SKM-1 treated with dmso at 0.1 percent for 144 hours (cell line): Measurements from ENCODE around the gene TBCK.

Experiments
- DNase-seq: peaks from one replicate; lab custom pipeline; 2025; ENCODE audit not compliant: unreplicated experiment; lab: John Stamatoyannopoulos, UW

The TBCK gene

DNA sequence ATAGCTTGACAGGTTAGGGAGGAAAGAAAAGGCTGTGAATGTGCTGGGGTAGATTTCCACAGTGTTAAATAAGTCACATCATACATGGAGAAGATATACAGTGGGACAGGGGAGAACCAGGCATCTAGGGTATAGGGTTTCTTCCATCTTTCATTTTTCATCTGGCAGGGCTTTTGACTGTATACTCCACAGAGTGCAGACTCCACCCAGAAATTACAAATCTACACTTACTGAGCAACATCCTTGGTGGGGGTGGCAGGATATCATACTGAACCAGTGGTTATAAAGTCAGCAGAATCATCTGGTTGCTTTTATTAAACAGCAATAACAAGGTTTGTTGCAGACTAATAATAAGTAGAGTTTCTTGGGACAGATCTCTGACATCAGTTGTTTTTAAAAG, 266.5 kb downstream of the TBCK start:
- no peak for DNase-seq

DNA sequence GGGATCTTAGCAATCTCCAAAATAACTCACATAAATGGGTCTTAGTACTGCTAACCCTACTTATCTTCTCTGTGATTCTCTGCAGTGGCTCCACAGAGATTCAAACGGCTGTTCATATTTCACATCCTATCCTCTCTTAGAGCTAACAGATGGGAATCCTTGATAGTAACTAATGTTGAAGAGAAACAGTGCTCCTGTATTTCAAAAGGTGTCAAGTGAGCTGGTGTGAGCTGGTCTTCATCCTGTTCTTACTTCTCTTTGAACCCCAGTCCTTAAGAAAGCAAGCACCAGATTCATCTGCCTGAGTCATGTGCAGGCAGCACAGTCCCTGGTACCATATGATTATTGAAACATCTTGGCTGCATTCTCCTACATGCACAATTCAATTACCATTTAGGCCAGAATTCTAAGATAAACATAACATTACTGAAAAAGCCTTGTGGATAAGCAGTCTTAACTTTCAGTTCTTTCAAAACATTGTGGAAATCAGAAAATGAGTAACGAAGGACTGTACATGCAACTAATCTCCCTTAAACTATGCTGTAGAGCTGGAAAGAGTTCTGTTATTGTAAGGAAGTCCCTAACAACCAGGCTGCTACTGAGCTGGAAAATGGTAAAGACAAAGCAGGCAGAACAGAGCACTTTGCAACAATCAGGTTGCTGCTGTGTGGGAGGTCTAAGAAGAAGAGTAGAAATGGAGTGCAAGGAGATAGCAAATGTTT, 267.6 kb downstream of the TBCK start:
- DNase-seq, result no peak

DNA sequence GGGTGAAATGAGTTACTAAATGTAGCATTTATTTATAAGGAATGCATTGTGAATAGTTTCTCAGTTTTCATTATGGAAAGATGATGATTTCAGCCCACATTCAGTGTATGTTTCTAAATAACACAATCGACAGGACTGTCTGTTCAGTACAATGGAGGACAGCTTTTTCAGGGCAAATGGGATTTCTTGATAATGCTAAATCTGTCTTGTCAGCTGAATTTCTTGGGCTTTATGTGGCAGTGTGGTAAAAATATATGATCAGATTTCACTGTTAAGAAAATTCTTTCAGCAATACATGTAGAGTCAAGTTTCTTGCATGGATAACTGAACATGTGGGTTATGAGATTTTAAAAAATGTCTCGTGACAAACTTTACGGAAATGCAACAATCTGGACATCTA, 269.9 kb downstream of the TBCK start:
- DNase-seq, result no peak

DNA sequence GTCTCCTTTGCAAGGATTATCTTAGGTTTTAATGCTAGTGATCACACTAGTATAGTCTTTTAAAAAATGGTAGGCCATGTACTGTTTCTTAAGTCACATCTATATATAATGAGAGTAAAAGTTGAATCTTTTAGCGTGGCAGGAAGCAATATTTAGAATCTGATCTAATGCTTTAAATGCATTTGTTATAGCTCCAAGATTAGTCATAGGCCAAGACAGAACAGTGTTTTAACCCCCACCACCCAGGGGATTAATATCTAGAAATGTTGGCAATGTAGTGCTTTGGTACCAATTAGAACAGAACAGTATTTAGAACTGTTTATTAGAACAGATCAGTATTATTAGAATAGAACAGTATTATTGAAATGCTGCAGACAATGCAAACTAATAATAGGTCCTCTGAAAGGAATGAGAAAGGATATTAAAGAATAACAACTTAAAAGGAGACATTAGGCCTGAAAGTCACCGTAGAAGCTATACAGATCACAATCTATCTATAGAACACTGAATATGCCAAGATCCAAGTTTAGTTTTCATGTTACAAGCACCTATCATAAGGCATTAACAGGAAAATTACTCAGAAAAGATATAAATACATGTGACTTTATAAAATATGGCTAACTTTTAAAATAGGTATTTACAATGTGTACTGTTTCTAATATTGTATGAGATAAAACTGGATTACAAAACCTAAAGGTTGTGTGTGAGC, 274.6 kb downstream of the TBCK start:
- DNase-seq, result no peak

DNA sequence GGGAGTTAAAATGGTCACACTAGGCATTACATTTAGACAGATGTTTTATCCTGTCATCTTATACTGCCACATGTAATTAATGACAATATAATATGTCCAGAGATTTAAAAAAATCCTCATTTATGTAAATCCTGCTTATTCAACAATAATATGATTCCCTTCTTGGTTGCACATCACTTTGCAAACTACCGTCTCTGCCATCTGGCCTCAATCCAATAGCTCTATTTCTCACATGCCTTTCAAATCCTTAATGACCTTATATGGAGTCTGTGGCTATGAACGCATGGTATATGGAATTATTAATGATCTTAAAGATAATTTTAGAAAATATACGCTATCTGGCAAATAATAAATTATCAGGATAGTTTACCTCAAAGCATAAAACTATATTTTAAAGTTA, 276.2 kb downstream of the TBCK start:
- DNase-seq, result no peak

DNA sequence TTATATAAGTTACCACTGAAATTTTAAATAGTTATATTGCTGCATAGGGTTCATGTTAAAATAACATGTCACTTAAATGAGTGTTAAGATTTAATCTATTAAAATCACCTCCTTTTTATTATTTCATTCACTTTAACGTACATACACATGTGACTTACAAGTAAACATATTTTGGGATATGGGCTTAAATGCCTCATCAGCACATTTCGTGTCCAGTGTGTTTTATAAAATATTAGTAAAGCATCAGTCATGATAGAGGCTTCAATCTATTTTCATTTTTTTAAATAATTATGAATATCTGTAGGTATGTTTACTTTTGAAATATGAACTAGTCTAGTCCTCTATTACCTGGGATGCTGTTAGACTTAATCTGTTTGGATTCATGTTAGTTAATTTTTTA, 277.1 kb downstream of the TBCK start:
- DNase-seq, result no peak

DNA sequence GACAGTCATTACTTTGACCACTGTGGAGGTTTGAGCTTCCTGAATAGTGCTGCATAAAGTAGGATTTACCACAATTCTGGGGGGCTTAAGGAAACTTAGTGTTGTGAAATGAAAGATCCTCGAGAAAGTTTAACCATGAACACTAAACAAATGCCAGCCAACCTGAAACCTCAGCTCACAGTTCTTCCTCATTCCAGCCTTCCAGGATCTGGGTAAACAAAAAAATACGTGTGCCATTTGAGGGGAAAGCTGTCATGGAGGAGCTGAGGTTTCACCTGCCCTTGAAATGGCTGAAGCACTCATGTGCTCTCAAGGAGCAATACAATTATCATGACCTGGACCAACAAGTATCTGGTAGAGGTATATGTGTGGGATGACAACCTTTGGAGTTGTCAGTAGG, 278.0 kb downstream of the TBCK start:
- no peak for DNase-seq

DNA sequence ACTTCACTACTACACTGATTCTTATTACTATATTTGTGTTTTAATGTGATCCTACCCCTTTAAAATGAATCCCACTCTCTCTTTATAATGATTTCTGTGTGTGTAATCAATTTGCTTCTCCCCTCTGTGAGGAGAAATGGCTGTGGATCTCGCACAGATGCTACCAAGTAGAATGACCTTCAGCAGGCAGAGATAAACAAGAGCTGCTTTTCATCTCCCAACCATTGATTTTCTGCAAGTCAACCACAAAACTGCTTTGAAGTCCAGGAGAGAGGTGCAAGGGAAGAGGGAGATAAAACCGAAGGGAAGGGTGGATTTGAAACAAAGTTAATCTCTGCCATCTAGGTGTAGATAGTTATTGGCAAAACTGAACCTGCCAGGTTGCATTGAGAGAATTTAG, 279.2 kb downstream of the TBCK start:
- DNase-seq, result no peak

DNA sequence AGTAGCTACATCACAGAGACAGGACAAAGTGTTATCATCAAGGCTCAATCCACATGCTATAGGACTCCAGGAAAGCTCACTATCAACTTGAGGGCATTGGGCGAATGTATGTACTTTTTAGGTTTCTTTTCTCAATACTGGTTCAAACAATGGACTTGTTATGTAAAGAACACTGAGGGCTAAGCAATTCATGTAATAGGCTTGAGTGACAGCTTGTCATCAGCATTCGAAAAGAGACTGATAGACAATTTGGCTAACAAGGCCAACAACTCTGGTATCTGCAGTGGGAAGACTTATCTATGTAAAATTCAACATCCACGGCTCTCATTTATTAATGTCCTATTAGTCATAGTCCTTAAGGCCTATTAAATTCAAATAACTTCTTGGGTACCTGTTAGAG, 279.7 kb downstream of the TBCK start:
- DNase-seq, result no peak

DNA sequence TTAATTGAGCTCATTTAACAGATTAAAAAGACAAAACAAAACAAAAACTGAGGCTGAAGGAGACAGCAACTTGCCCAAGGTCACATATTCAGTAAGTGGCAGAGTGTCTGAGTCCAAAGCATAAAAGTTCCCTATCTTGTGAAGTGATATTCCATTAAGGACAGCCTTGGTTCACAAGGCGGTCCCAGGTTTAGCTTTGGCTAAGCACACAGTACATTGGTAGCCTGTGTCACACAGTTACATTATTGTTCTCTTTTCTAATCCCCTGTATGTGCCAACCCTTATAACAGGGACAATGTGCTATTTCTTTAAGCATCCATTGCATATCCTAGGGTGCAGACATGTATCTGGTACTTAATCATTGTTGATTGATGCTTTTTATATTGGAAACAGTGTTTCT, 280.8 kb downstream of the TBCK start:
- no peak for DNase-seq

DNA sequence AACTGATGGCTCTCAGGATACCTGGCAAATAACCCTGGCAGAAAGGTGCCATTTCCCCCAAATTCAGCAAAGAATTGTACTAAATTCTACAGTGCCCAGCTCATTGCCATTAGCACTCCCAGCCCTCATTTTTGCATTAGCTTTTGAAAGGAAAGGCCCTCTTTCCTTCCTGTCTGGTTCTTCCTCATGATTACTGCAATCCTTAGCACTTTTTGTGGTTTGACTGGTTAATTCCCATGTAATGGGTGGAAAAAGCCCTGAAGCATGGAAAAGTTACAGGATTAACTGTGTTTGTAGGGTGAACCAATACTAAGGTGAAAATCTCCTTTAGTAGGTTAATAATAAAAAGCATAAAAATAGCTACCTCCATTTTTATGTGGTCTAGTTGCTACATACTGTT, 281.3 kb downstream of the TBCK start:
- no peak for DNase-seq

DNA sequence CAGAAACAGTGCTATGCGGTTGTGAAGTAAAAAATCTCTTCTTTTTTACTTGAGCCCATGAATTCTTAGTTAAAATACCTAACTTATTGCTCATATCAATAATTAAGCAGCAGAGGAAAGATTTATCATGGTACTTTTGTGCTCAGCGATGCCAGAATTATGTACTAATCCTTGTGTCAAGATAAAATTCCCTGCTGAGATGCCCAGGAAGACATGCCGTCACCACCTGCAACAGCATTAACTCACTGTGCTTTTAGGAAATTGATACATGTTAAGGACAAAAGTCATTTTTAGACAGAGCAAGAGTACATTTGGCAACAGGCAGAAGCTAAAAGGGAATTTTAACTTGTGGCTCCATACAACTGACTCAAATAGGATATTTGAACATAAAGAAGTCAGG, 281.8 kb downstream of the TBCK start:
- no peak for DNase-seq

DNA sequence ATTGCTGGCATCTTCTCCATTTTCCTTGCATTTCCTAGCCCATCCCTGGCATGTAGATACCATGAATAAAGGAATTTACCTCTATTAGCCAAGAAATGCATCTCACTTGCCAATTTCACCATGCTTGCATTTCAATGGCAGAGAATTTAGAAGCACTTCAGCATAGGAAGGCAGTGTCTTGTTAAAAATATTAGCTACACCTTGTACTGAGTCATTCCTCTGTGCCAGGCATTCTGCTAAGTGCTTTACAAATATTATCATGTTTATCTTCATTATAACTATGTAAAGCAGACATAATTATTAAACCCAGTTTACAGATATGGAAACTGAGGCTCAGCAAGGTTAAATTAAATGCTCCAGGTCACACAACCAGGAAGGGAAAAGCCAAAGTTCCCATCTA, 282.5 kb downstream of the TBCK start:
- DNase-seq, result no peak

DNA sequence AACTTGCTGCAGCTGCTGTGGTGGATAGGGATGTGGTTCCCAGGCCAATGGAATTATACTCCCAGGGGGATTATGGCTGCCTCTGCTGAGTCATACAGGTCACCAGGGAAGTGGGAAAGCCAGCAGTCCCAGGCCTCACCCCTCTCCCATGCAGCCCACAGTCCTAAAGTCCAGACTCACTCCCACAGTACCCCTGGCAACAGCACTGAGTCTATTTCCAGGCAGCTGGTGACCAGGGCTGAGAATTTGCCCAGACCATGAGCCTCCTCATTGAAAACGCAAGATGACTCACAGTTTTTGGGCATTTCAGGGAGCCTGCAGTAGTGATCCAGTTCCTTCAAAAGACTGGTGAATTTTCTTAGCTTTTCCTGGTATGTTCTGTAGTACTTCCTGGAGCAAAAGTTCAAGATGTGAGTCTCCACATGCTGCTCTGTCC, 283.1 kb downstream of the TBCK start:
- no peak for DNase-seq

DNA sequence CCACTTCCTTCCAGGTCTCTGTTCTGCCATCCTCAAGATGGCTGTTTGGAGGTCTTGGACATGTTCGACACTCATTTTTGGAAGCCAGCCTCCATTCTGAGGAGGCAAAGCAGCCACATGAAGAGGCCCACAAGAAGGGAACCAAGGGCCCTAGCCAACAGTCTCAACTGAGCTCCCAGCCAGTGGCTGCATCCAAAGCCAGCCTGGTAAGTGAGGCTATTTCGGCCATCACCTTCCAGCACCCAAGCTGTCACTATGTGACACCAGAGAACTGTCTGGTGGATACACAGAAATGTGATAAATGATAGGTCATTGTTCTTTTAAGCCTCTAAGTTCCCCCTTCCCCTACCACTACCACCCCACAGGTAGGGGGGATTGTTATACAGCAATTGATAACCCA, 293.6 kb downstream of the TBCK start:
- DNase-seq, result no peak

DNA sequence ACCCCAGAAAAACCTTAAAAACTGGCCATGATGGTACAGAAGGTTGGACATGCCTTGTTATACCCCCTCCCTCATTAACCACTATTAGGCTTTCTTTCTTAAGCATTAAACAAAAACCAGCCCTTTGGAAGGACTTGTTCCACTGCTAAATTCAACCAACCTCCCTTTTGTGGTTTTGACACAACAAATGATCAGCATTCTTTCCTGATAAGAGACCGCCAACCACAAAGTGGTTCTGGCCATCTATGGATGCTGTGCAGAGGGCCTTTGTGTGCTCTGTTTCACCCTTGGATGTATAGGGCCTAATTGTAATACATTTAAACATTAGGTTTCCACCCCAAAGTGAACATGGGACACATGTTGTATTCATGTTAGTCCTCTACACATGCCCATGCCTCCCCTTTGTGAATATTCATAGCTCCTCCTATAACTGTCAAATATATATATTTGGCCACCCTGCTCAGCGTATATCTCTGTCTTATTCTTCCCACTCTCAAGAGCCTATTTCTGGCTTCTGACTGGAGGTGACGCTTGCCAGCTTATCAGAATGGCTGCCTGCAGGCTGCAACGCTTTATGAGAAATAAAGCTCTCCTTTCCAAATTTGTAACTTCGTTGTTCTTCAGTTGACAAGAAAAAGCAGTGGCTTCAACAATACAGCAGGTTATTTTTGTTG, 294.1 kb downstream of the TBCK start:
- no peak for DNase-seq

DNA sequence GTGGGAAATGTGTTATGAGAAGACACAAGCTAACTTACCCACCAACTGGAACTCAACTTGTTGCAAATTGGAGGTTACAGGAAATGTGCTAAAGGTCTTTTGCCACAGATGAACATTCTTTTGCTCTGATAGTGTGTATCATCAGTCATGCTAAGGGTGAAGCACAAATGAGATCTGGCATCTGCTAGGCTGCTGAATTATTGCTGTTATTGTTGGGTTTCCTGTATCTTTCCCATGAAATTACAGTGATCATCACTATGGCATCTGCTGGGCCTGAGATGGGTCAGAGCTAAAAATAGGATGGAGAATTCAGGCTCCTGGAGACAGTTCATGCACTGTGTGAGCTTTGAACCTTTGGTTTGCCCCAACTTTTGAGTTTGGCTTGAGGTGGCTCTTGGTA, 296.2 kb downstream of the TBCK start:
- DNase-seq, result no peak

DNA sequence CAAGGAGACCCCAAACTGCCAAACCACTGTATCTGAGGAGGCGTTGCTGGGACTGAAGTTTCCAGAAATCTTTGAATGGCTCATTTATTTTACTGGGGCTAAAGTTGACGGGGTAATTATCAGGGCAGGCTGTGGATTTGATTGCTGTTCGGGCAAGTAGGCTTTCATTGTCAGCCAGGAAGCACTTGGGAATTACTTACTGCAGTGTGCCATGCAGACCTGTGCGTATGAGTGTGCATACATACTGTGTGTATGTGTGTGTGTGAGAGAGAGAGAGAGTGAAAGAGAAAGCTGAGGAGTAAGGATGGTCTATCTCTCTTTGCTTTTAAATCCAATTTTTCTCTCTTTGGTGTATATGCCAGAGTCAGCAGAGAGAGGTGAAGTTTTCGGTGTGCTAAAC, 298.0 kb downstream of the TBCK start:
- DNase-seq, result no peak

DNA sequence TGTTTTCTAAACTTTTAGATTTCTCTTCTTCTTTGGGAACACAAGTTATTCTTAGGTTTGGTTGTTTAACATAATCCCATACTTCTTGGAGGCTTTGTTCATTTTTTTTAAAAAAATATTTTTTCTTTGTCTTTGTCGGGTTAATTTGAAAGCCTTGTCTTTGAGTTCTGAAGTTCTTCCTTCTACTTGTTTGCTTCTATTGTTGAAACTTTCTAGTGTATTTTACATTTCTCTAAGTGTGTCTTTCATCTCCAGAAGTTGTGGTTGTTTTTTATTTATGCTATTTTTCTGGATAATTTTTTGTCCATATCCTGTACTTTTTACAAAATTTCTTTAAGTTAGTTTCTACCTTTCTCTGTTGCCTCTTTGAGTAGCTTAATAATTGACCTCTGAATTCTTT, 304.6 kb downstream of the TBCK start:
- DNase-seq, result no peak

DNA sequence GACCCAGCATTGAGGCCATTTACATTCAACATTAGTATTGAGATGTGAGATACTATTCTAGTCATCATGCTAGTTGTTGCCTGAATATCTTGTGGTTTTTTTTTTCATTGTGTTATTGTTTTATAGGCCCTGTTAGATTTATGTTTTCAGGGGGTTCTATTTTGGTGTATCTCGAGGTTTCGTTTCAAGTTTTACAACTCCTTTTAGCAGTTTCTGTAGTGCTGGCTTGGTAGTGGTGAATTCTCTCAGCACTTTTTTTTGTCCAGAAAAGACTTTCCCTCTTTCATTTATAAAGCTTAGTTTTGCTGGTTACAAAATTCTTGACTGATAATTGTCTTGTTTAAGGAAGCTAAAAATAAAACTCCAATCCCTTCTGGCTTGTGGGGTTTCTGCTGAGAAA, 305.2 kb downstream of the TBCK start:
- DNase-seq, result no peak

DNA sequence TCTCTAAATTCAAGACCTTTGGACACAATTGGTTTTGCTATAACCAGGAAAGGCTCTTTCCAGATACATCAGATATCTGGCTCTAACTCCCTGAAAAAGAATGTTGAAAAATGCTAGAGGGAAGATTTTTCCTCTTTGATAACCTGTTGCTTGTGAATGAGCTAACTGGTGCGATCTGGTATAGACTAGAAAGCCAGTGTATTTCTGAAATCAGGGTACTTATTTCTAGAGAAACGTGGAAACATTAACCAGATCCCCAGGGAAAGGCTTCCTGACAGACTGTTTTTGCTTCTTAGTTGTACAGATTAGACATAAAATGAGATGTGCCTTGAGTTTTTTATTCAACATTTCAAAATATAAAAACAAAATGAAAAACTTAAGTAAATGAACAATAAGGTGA, 313.0 kb downstream of the TBCK start:
- DNase-seq, result no peak
